ENCODE results near the gene E2F2. TPM values are rescaled to one million over a fixed set of nuclear protein-coding genes. Genes with fewer than 3 reads are reported as not detected.

E2F2 gene
- total RNA-seq, 1 experiment from 2014 or later = 5.1 TPM

DNA sequence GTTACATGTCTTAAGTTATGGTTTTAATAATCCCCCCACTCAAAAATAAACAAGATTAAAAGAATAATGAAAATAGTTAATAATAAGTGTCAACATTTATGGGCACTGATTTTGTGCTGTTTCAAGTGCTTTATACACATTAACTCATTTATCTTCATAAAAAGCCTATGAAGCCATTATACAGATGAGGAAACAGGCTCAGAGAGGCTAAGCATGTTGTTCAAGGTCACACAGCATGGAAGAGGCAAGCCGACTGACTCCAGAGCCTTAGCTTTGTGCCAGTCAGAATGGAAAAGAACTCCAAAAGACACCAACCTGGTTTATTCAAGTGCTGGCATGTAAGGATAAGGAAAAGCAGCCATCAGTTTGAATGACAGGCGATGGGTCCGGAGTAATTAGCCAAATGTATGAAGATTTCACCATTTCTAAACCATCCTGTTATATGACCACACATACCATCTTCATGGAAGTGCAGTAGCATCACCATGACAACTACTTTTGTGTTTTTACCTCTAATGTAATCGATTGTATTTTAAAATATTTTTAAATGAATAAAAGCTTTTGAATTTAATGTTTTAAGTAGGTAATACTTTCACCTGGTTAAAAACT lies 42.6 kb upstream of the E2F2 start:
- Histone ChIP-seq H4K8ac (replicated peaks; ENCODE audit: insufficient read length, low read depth, low read length) (no peak overlapping the region), H3K23ac (ENCODE audit: insufficient read length, low read depth, low read length) (no peak overlapping the region), H3K27me3 (ENCODE audit: insufficient read depth, low read length) (no peaks in the 10 kb centered on the region), H3K56ac (ENCODE audit: insufficient read length, low read depth, low read length) (no peak overlapping the region), H2BK15ac (ENCODE audit: low read depth, low read length) (no peak overlapping the region), H3K4me1 (ENCODE audit: insufficient read depth, low read length) (peaks cover 6% of the 10 kb centered on the region; the same call in 1 of the 2 replicates), H3K14ac (ENCODE audit: insufficient read depth, low read length) (no peak overlapping the region), H3T11ph (ENCODE audit: low read length) (no peak overlapping the region), H3K9ac (ENCODE audit: extremely low read depth, insufficient read length, low read length) (no peak overlapping the region), H2BK5ac (ENCODE audit: insufficient read length, low read length) (no peak overlapping the region), H2AK5ac (ENCODE audit: insufficient read length, low read length) (no peak overlapping the region), H3K4me2 (ENCODE audit: insufficient read depth, insufficient read length, low read length) (no peak overlapping the region), H3K9me3 (ENCODE audit: control insufficient read depth, low read depth, low read length) (no peaks in the 10 kb centered on the region), H3K18ac (ENCODE audit: insufficient read length, low read depth, low read length) (no peak overlapping the region), H2BK120ac (ENCODE audit: low read depth, low read length, poor library complexity, severe bottlenecking) (no peak overlapping the region), H4K5ac (ENCODE audit: insufficient read length, low read depth, low read length) (no peak overlapping the region), H3K27ac (ENCODE audit: insufficient read length, low read depth, low read length) (no peak overlapping the region), H3K79me2 (ENCODE audit: insufficient read depth, low read length) (no peaks in the 10 kb centered on the region), H3K4ac (ENCODE audit: low read depth, low read length) (no peak overlapping the region), H2BK20ac (ENCODE audit: low read depth, low read length, poor library complexity, severe bottlenecking) (no peak overlapping the region), H3K79me1 (ENCODE audit: insufficient read depth, low read depth, low read length, poor library complexity, severe bottlenecking) (no peaks in the 10 kb centered on the region), H3K23me2 (ENCODE audit: insufficient read length, low read depth, low read length, poor library complexity, severe bottlenecking) (peaks cover 2% of the 10 kb centered on the region), H4K91ac (ENCODE audit: insufficient read length, low read depth, low read length) (no peak overlapping the region), H4K20me1 (ENCODE audit: control insufficient read depth, insufficient read depth, insufficient read length) (no peaks in the 10 kb centered on the region), H2AFZ (ENCODE audit: low read length) (no peak overlapping the region), H2BK12ac (ENCODE audit: insufficient read length, low read depth, low read length) (no peak overlapping the region)
- WGBS (ENCODE audit: extremely low coverage, insufficient read length, low lambda C conversion rate) = no CpG with 5 or more reads among the region's 4 CpGs
- Mint-ChIP-seq H3K27ac (no peak overlapping the region), H3K4me3 (no peak overlapping the region), H3K27me3 (ENCODE audit: low read depth) (peaks cover 13% of the 10 kb centered on the region), H3K4me1 (peaks cover 37 to 40% of the 10 kb centered on the region in 2 experiments), H3K9me3 (peaks cover 3 to 6% of the 10 kb centered on the region in 2 experiments; a peak in 4 of 5 replicates), H3K36me3 (ENCODE audit: insufficient read depth in 1 of 3, low read depth in 3 of 3) (peaks cover 0 to 7% (median 2%) of the 10 kb centered on the region in 3 experiments; a peak in 4 of 7 replicates)
- no peak for DNase-seq
- TF ChIP-seq, protein P1, sequence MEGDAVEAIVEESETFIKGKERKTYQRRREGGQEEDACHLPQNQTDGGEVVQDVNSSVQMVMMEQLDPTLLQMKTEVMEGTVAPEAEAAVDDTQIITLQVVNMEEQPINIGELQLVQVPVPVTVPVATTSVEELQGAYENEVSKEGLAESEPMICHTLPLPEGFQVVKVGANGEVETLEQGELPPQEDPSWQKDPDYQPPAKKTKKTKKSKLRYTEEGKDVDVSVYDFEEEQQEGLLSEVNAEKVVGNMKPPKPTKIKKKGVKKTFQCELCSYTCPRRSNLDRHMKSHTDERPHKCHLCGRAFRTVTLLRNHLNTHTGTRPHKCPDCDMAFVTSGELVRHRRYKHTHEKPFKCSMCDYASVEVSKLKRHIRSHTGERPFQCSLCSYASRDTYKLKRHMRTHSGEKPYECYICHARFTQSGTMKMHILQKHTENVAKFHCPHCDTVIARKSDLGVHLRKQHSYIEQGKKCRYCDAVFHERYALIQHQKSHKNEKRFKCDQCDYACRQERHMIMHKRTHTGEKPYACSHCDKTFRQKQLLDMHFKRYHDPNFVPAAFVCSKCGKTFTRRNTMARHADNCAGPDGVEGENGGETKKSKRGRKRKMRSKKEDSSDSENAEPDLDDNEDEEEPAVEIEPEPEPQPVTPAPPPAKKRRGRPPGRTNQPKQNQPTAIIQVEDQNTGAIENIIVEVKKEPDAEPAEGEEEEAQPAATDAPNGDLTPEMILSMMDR (conservative IDR thresholded peaks at IDR 0.05) = no peak
